Cardiac fibroblast (primary cell): ENCODE results near the gene SMC6.

Experiments used
- DNase-seq, 2 donors: peaks; one replicate each; pipeline versions ENCODE4 v3.0.0 to v3.0.0-alpha.2; 2010; ENCODE audit warnings: low read depth in 2 of 2
- H3K4me3 ChIP-seq, 2 donors: replicated peaks in 1 of 2; 1 replicate in 1 of 2; 2 replicates in 1 of 2; pipeline ENCODE4 v1.5.1; 2011; ENCODE audit warnings: low read depth in 2 of 2, low read length in 2 of 2, mild to moderate bottlenecking in 2 of 2, moderate library complexity in 1 of 2
- TF ChIP-seq, protein P1 (sequence below): IDR thresholded peaks from one replicate; pipeline ENCODE4 v1.5.1; 2011; ENCODE audit warnings: low read depth, mild to moderate bottlenecking, low read length, inconsistent platforms

Gene SMC6

DNA sequence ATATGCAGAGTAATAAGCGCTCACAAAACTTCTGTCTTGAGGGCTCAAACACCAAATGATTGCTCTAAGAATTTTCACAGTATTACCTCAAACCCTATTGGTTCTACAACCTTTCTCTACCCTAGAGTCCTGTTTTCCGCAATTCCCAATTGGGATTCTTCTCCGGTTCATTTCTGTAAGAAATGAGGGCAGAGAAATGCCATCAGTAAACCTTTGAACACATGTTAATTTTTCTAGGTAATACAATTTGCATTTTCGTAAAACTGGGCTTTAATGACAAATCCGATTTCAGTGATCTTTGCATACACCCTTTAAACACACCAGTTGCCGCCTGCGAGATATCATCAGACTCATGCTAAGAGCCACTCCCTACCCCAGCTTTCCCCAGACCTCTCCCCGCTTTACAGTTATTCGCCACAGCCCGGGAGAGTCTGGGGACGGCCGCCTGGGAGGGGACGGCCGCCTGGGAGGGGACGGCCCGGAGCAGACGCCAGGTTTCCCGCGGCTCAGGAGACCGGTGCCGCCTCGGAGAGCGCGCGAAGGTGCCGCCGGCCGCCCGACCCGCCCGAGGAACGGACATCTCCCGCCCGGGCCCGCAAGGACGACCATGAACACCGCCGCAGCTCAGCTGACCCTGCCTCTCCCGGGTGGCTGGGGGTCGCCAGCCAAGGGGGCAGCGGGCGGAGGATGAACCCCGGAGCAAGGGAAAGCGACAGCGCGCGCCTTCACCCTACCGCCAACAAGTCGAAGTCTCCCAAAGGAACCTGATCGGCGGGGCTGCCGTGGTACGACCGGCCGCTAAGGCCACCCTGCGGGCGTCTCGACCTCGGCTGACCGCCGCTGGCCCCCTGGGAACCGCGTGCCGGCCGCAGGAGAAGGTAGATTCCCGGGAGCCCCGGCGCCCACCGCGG lies 463 bp downstream of the SMC6 start:
- TF ChIP-seq, protein P1, sequence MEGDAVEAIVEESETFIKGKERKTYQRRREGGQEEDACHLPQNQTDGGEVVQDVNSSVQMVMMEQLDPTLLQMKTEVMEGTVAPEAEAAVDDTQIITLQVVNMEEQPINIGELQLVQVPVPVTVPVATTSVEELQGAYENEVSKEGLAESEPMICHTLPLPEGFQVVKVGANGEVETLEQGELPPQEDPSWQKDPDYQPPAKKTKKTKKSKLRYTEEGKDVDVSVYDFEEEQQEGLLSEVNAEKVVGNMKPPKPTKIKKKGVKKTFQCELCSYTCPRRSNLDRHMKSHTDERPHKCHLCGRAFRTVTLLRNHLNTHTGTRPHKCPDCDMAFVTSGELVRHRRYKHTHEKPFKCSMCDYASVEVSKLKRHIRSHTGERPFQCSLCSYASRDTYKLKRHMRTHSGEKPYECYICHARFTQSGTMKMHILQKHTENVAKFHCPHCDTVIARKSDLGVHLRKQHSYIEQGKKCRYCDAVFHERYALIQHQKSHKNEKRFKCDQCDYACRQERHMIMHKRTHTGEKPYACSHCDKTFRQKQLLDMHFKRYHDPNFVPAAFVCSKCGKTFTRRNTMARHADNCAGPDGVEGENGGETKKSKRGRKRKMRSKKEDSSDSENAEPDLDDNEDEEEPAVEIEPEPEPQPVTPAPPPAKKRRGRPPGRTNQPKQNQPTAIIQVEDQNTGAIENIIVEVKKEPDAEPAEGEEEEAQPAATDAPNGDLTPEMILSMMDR: no peak
- peak overlapping the region; percentile 98 for H3K4me3 ChIP-seq
- DNase-seq: peak; percentile 41 to 43

DNA sequence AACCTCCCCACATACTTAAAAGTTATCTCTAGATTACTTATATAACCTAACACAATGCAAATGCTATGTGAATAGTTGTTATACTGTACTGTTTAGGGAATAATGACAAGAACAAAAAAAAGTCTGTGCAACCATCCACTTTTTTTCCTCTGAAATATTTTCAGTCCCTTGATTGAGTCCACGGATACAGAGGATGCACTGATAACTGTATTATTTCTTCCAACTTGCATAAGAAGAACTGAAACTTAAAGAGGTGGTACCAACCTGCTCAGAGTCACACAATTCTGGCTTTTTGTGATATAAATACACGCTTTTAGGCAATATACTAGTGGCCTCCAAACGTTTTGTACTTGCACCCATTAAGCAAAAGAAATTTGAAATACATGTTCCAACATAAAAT lies 1.4 kb downstream of the SMC6 start:
- TF ChIP-seq, protein P1: no peak
- peak overlapping the region in 1 of 2 donors; percentile 98 for H3K4me3 ChIP-seq
- DNase-seq: no peak

DNA sequence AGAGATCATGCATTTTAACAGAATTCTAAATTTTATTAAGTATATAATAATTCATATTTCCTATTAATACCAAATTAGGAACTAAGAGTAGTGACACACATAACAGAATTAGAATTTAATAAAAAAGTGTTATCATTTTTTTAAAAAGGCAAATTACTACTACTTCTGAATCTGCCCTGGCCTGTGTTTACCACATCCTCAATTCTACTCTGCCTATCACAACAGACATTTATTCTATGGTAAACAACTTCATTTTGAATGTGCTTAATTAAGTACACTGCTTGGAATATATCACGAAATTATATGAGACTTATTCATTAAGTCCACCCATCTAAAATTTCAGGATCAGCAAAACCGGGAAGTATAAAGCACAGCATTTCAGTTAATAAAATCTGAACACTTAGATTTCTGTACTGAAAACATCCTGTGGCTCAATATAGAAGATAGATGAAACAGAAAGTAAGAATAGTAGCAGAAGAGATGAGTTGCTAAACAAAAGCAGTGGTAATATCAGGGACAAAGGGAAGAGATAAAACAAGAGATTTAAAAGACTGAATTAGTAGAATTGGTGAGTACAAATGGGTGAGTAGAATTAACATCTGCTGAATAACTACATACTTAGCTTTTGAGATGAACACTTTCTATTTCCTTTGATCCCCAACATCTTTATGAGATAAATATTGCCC lies 3.7 kb downstream of the SMC6 start:
- H3K4me3 ChIP-seq: no peak overlapping the region
- TF ChIP-seq, protein P1: no peak
- DNase-seq: no peak

- H3K4me3 ChIP-seq: no peak overlapping the region
- DNase-seq: no peak
- TF ChIP-seq, protein P1: no peak
Observed at GRCh38 chr2:17748745-17749144, 4.9 kb downstream of the SMC6 start.

- peak in 1 of 2 donors; percentile 38 for DNase-seq
- TF ChIP-seq, protein P1: no peak
- no peak overlapping the region for H3K4me3 ChIP-seq
Observed at GRCh38 chr2:17747684-17748452, 5.7 kb downstream of the SMC6 start.

GRCh38 chr2:17740203-17740602 lies 13.4 kb downstream of the SMC6 start:
- no peak for DNase-seq
- TF ChIP-seq, protein P1: no peak
- no peak overlapping the region for H3K4me3 ChIP-seq
